ENCODE data around the gene GIPR.
A peak's percentile ranks its signal among the peaks of the same experiment; 100 is the strongest.
"Not testable (repeated sequence)": the region's sequence is repeated elsewhere in the genome, so short reads cannot be mapped to it uniquely, and the experiment has no call there.

Gene GIPR

GRCh38 chr19:45691516-45692186 is 23.6 kb downstream of the GIPR start, which contains the start of gene SNRPD2:
Gene SNRPD2 (minus strand): TSS chr19:45691953. CDS start chr19:45691888, 65 bp downstream.
- DNase-seq (ENCODE audit: low spot score) = peak; percentile 93

GRCh38 chr19:45692187-45693105 is 24.4 kb downstream of the GIPR start, which contains the start of gene QPCTL:
Gene QPCTL (plus strand): TSS chr19:45692666. CDS start chr19:45692704, 38 bp downstream.
- DNase-seq (ENCODE audit: low spot score) = peak; percentile 98

GRCh38 chr19:45693106-45693788 is 25.2 kb downstream of the GIPR start:
- DNase-seq (ENCODE audit: low spot score) = peak; percentile 68

- no peak for DNase-seq (ENCODE audit: low spot score)
Measured at GRCh38 chr19:45701676-45702075, 33.7 kb downstream of the GIPR start.

GRCh38 chr19:45705115-45705514 is 37.1 kb downstream of the GIPR start:
- no peak for DNase-seq (ENCODE audit: low spot score)

- no peak for DNase-seq (ENCODE audit: low spot score)
Measured at GRCh38 chr19:45705710-45706415, 37.8 kb downstream of the GIPR start.

- DNase-seq (ENCODE audit: low spot score) = no peak
Measured at GRCh38 chr19:45710356-45711130, 42.5 kb downstream of the GIPR start.

GRCh38 chr19:45711851-45712698 is 44.1 kb downstream of the GIPR start:
- no peak for DNase-seq (ENCODE audit: low spot score)

GRCh38 chr19:45712699-45713067 is 44.7 kb downstream of the GIPR start:
- no peak for DNase-seq (ENCODE audit: low spot score)

GRCh38 chr19:45713141-45713540 is 45.1 kb downstream of the GIPR start:
- no peak for DNase-seq (ENCODE audit: low spot score)

- no peak for DNase-seq (ENCODE audit: low spot score)
Measured at GRCh38 chr19:45715139-45715538, 47.1 kb downstream of the GIPR start.

GRCh38 chr19:45716359-45717130 is 48.5 kb downstream of the GIPR start:
- peak; percentile 11 for DNase-seq (ENCODE audit: low spot score)

- peak; percentile 98 for DNase-seq (ENCODE audit: low spot score)
Measured at GRCh38 chr19:45717131-45717982, 49.3 kb downstream of the GIPR start.

GRCh38 chr19:45717983-45718650 is 50.1 kb downstream of the GIPR start:
- no peak for DNase-seq (ENCODE audit: low spot score)

GRCh38 chr19:45720065-45720464 is 52.0 kb downstream of the GIPR start:
- not testable (repeated sequence) for DNase-seq (ENCODE audit: low spot score)

- not testable (repeated sequence) for DNase-seq (ENCODE audit: low spot score)
Measured at GRCh38 chr19:45728683-45729082, 60.7 kb downstream of the GIPR start.

GRCh38 chr19:45729800-45730290 is 61.8 kb downstream of the GIPR start:
- DNase-seq (ENCODE audit: low spot score) = no peak

All from CD4-positive, alpha-beta T cell treated with Interleukin-2 at 100 ng/mL for 4 hours (primary cell).